GM18498 (cell line): Measurements from ENCODE around the gene TEX35.

Experiments used
- ATAC-seq: cut with Tn5 transposase; IDR thresholded peaks from one replicate; pipeline ENCODE4 v1.9.1; 2021; ENCODE audit warnings: mild to moderate bottlenecking, moderate library complexity; ENCODE audit not compliant: unreplicated experiment

The TEX35 gene

GRCh38 chr1:178513278-178513983, 522 bp downstream of the TEX35 start:
- ATAC-seq: no peak

GRCh38 chr1:178516110-178516509, 3.2 kb downstream of the TEX35 start:
- no peak for ATAC-seq

- no peak for ATAC-seq
Observed at GRCh38 chr1:178518894-178519293, 6.0 kb downstream of the TEX35 start.

GRCh38 chr1:178520803-178521202, 7.9 kb downstream of the TEX35 start:
- no peak for ATAC-seq

DNA sequence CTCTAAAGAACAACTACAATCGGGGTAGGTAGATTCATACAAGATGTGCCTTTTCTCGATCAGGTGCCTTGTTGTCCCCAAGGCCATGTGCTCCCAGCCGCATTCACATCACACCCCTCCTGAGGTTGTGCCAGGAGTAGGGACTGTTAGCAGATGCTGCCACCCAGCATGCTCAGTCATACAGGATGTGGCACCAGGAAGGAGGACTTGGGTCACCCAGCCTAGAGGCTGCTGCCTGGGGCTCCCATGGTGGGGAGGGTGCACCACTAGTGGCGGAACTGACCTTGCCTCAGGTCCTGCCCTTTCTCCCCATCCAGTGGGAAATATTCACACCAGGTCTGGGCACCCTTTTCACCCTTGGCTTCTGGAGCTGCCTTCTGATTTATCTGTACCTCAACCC, 8.3 kb downstream of the TEX35 start:
- no peak for ATAC-seq

DNA sequence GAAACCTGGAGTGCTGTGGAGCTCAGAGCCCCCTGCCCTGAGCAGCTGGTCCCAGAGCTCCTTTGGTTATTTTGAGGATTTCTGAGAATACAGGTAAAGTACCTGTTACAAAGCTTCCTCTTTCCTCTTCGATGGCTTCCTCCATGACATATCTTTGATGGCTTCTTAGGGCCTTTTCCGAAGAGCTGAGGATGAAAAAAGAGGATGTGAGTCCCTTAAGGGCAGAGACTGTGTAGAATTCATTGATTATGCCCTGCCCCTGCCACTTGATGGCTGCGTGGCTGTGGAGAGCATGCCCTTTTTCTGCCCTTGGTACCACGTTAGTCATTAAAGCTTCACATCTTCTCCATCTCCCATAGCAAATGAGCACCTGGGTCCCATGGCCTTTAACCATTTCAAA, 14.2 kb downstream of the TEX35 start:
- no peak for ATAC-seq

GRCh38 chr1:178528228-178528952, 15.5 kb downstream of the TEX35 start:
- no peak for ATAC-seq

DNA sequence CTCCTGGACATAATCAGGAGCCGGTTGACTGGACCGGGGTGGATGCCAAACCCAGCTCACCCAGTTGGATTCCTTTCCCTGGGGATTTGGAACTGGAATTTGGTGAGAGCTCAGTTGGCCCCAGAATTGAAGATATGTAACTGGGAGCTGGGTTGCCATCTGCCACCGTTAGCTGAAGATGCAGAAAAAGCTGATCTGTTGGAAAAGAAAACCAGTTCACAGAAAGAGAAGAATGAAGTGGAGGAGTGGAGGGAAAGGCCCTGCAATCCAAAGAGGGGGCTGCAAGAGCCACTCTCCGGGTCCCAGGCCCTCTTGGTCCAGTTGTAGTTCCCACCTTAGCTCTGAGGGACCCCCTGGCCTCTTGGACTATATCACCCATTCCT, 16.0 kb downstream of the TEX35 start:
- no peak for ATAC-seq

DNA sequence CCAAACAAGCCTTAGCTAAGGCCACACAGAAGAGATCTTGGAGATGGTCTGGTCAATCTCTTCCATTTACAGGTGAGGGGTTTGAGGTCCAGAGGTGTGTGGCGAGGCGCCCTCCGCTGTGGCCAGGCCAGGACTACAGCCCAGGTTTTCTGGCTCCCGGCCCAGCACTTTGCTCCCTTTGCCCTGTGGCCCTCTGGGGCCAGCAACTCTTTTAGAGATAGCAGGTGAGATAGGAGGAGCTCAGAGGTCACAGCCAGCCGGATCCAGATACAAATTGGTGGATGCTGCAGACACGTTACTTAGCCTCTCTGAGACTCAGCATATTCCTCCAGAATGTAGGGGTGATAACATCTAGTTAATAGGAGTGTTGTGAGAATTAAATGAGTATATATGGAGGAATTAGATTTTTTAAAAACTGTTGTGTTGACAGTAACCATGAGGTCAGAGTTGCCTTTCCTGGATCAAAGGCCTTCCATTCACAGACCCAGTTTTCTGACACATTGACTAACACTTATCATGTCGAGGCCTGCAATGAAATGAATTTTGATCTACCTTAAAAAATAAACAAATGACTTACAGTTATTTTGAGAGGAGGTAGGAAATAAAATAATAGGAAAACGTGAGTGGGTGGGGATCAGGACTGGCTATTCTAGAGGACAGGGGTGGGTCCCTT, 16.6 kb downstream of the TEX35 start:
- no peak for ATAC-seq

GRCh38 chr1:178530037-178530402, 17.1 kb downstream of the TEX35 start:
- ATAC-seq: no peak

GRCh38 chr1:178530502-178530901, 17.6 kb downstream of the TEX35 start:
- no peak for ATAC-seq

DNA sequence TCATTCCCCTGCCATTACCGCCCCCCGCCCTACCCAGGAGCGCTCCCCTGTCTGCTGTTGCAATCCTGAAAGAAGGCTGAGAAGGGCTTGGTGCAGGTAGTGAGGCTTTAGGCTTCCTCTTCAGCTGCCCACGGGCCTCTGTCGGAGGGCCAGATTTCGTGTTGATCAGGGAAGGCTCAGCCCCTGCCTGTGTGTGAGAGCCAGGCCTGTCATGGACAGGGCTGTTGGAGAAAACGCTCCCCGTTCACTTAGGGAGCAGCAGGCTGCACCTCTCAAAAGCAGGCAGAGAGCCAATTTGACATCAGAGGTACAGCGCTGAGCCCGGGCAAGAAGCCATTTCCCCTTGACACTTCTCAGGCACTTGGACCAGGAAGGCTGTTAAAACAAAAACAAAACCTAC, 19.0 kb downstream of the TEX35 start:
- ATAC-seq: peak; percentile 23

- ATAC-seq: peak; percentile 80
Observed at GRCh38 chr1:178532392-178532791, 19.5 kb downstream of the TEX35 start.

GRCh38 chr1:178533121-178533946, 20.4 kb downstream of the TEX35 start:
- ATAC-seq: no peak

DNA sequence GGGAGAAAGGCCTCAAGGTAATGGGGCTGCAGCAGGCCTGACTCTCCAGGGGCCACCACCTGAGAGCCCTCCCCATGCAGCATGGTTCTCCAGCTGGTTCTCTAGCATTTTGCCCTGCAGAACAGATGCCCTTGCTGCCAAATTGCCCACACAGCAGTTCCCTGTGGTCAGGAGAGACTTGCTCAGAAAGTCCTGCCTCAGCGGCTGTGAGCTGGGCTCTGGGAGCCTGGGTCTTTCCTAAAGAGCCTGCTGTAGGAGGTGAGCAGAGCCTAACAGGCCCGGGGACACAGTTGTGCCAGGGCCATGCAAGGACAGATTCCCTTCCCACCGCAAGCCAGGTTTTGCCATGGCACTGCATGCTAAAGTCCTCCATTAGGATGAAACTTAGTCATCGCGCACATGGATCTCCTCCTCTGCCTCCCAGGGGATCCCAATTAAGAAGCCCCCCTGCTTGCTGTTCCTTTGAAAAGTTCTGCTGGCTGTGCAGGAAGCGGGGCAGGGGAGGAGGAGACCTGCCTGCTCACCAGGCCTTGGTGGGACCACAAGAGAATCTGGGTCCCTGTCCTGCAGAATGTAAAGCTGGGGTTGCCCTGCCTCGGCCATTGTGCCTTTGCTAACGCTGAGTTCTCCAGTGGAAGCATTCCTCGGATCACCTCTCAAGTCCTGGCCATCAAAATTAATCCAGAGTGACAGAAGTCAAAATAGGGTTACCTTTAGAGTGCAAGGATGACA, 21.4 kb downstream of the TEX35 start:
- ATAC-seq: no peak

- ATAC-seq: no peak
Observed at GRCh38 chr1:178536329-178536728, 23.4 kb downstream of the TEX35 start.

- ATAC-seq: no peak
Observed at GRCh38 chr1:178536844-178537371, 24.0 kb downstream of the TEX35 start.

DNA sequence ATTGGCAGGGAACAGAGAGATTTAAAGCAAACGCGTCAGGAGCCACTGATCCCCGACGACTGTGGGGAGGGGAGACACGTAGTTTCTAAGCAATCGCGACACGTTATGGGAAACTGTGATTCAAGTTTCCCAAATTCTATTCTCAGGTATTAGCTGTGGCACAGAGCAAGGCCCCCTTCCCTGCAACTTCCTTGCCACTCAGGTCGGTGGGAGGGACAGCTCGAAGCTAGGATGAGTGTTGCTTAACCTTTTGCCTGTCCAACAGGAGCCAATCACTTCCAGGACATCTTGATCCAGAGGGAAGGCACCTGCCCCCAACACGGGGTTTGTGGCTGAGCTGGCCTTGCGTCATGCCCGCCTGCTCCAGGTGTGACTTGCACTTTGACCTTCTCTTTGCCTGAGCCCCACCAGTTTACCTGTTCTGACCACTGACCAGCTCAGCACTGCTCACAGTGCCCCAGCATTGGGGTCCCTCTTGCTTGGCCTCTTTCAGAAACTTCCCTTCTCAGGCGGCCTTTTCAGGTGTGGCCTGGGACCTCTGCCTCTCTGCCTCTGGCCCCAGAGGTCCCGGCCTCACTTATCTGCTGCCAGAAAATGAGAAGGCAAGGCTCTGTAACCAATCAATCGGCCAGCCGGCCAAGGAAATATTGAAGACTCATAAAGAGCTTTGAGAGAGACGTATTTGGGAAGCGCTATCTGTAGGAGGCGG, 24.6 kb downstream of the TEX35 start:
- no peak for ATAC-seq

DNA sequence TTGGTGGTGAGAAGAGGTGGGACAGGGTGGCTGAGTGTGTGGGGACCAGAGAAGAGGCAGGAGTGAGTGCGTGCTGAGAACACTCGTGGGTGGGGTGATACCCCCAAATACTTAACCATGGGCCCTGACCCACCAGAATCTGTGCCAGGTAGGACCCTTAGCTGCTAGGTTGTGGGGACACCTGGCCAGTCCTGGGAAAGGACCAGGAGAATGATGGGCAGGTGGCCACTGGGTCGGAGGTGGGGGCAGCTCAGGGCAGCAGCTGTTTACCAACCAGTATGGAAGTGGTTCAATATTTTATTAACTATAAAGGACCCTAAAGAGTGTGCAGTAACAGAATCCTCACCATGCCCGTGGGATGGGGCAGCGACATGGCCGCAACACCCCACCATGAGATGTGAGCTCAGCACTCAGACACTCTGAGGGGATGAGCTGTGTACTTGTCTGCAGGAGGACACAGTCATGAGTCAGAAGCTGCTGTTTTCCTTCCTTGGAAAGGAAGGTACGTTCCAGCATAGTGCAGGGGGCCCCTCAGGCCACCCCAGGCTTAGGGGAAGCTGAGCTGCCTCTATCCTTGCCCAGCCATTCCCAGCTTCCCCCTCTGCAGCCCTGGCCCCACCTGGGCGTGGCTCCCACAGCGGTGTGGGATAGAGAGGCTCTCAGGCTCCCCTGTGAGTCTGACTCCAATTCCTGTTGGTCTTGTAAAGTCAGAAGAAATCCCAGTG, 25.4 kb downstream of the TEX35 start:
- ATAC-seq: no peak
